Breast epithelium (tissue), 4 donors: ENCODE measurements around the gene RFNG. TPM values are rescaled to one million over a fixed set of nuclear protein-coding genes. Genes with fewer than 3 reads are reported as not detected.

Experiments
- DNase-seq, 2 donors: peaks; one replicate each; pipeline ENCODE4 v3.0.0-alpha.2; 2019; ENCODE audit warnings: low spot score in 2 of 2
- H3K27ac ChIP-seq, 2 donors: fragments of 200-600 bp; sonication (generic) in 1 of 2; one replicate each; pipeline ENCODE4 v1.5.1; 2016 to 2019; ENCODE audit warnings: mild to moderate bottlenecking in 1 of 2
- H3K27me3 ChIP-seq, 2 donors: fragments of 200-600 bp; sonication (generic) in 1 of 2; one replicate each; pipeline versions ENCODE4 v1.5.1 to v1.6.0; 2017 to 2019; ENCODE audit warnings: control low read depth in 1 of 2, mild to moderate bottlenecking in 1 of 2
- H3K36me3 ChIP-seq: fragments of 200-600 bp; one replicate; pipeline ENCODE4 v1.5.1; 2019
- H3K4me1 ChIP-seq, 2 donors: fragments of 200-600 bp; sonication (generic); one replicate each; pipeline ENCODE4 v1.5.1; 2016 to 2019; ENCODE audit warnings: control low read depth in 1 of 2
- H3K4me3 ChIP-seq, 3 donors: fragments of 200-600 bp; sonication (generic); 1 replicate in 2 of 3; 2 replicates in 1 of 3; pipeline ENCODE4 v1.5.1; 2016 to 2019; ENCODE audit warnings: mild to moderate bottlenecking in 3 of 3, moderate library complexity in 2 of 3
- H3K9me3 ChIP-seq, 2 donors: fragments of 200-600 bp; sonication (generic) in 1 of 2; one replicate each; pipeline ENCODE4 v1.5.1; 2016 to 2019; ENCODE audit warnings: control low read depth in 1 of 2
- POLR2A ChIP-seq: fragments of 450-650 bp; IDR thresholded peaks from one replicate; pipeline ENCODE4 v1.6.1; 2016; ENCODE audit warnings: antibody characterized with exemption, mild to moderate bottlenecking, moderate library complexity
- POLR2AphosphoS5 ChIP-seq, 3 donors: sonication (generic); formaldehyde crosslinking; IDR thresholded peaks; one replicate each; pipeline ENCODE4 v1.6.1; 2017; ENCODE audit warnings: antibody characterized with exemption in 3 of 3
- intact Hi-C: fragments of 100-400 bp; cut with DNase I; formaldehyde crosslinking; loops from one replicate; pipeline ENCODE4 v1.15.1; 2023; ENCODE audit warnings: low total_unique reads
- total RNA-seq, 3 donors: library from RNA; depleted of rRNA; stranded (reverse); fragments of >200 nt; gene quantifications; one replicate each; pipeline ENCODE4 v1.1.0, GENCODE V29; 2016
- TF ChIP-seq, protein P1 (sequence below), 3 donors: fragments of 450-650 bp; IDR thresholded peaks; one replicate each; pipeline ENCODE4 v1.5.1; 2016 to 2017; ENCODE audit warnings: antibody characterized with exemption in 3 of 3, mild to moderate bottlenecking in 3 of 3, moderate library complexity in 3 of 3

Gene RFNG
- total RNA-seq, 3 donors from 2014 or later: 30.5 to 49.4 (median 31.8) TPM

GRCh38 chr17:82085031-82085861 lies 33.6 kb upstream of the RFNG start:
- no peak overlapping the region for H3K27ac ChIP-seq
- no peak for DNase-seq
- H3K4me3 ChIP-seq: no peak overlapping the region
- H3K9me3 ChIP-seq: no peaks in the 10 kb centered on the region
- H3K4me1 ChIP-seq: no peaks in the 10 kb centered on the region
- intact Hi-C loops: loop anchor here (10.0 kb wide), 1 partner anchor 50 kb away; the partner anchor contains the start of genes DCXR and RAC3
- TF ChIP-seq, protein P1, sequence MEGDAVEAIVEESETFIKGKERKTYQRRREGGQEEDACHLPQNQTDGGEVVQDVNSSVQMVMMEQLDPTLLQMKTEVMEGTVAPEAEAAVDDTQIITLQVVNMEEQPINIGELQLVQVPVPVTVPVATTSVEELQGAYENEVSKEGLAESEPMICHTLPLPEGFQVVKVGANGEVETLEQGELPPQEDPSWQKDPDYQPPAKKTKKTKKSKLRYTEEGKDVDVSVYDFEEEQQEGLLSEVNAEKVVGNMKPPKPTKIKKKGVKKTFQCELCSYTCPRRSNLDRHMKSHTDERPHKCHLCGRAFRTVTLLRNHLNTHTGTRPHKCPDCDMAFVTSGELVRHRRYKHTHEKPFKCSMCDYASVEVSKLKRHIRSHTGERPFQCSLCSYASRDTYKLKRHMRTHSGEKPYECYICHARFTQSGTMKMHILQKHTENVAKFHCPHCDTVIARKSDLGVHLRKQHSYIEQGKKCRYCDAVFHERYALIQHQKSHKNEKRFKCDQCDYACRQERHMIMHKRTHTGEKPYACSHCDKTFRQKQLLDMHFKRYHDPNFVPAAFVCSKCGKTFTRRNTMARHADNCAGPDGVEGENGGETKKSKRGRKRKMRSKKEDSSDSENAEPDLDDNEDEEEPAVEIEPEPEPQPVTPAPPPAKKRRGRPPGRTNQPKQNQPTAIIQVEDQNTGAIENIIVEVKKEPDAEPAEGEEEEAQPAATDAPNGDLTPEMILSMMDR (IDR thresholded peaks at IDR 0.05): no peak
- no peak for TF ChIP-seq POLR2AphosphoS5 (IDR thresholded peaks at IDR 0.05)
- TF ChIP-seq POLR2A: no peak
- peaks cover 69% of the 10 kb centered on the region for H3K36me3 ChIP-seq
- no peaks in the 10 kb centered on the region for H3K27me3 ChIP-seq

- no peaks in the 10 kb centered on the region for H3K27me3 ChIP-seq
- H3K4me3 ChIP-seq: no peak overlapping the region
- intact Hi-C loops: loop anchor here (10.0 kb wide), 1 partner anchor 50 kb away; the partner anchor contains the start of genes DCXR and RAC3
- DNase-seq: no peak
- no peaks in the 10 kb centered on the region for H3K4me1 ChIP-seq
- TF ChIP-seq, protein P1 (IDR thresholded peaks at IDR 0.05): no peak
- TF ChIP-seq POLR2A (no peak), POLR2AphosphoS5 (IDR thresholded peaks at IDR 0.05) (no peak)
- no peak overlapping the region for H3K27ac ChIP-seq
- peaks cover 71% of the 10 kb centered on the region for H3K36me3 ChIP-seq
- no peaks in the 10 kb centered on the region for H3K9me3 ChIP-seq
Observed at GRCh38 chr17:82084373-82085030, 32.9 kb upstream of the RFNG start.

- TF ChIP-seq, protein P1 (IDR thresholded peaks at IDR 0.05): no peak
- TF ChIP-seq POLR2AphosphoS5 (IDR thresholded peaks at IDR 0.05) (no peak), POLR2A (no peak)
- no peak for DNase-seq
- intact Hi-C loops: loop anchor here (10.0 kb wide), 1 partner anchor 49 kb away; the partner anchor contains the start of genes DCXR and RAC3
- Histone ChIP-seq H3K27me3 (no peaks in the 10 kb centered on the region), H3K36me3 (peaks cover 64% of the 10 kb centered on the region), H3K4me1 (no peaks in the 10 kb centered on the region), H3K27ac (no peak overlapping the region), H3K4me3 (no peak overlapping the region), H3K9me3 (no peaks in the 10 kb centered on the region)
Observed at GRCh38 chr17:82083533-82084359, 32.1 kb upstream of the RFNG start.

GRCh38 chr17:82083009-82083408 lies 31.4 kb upstream of the RFNG start:
- intact Hi-C loops: loop anchor here (10.0 kb wide), 1 partner anchor 48 kb away; the partner anchor contains the start of genes DCXR and RAC3
- no peak overlapping the region for H3K27ac ChIP-seq
- H3K36me3 ChIP-seq: peaks cover 57% of the 10 kb centered on the region
- TF ChIP-seq, protein P1 (IDR thresholded peaks at IDR 0.05): no peak
- TF ChIP-seq POLR2AphosphoS5 (IDR thresholded peaks at IDR 0.05) (no peak), POLR2A (no peak)
- no peaks in the 10 kb centered on the region for H3K27me3 ChIP-seq
- DNase-seq: no peak
- H3K4me1 ChIP-seq: no peaks in the 10 kb centered on the region
- H3K9me3 ChIP-seq: no peaks in the 10 kb centered on the region
- H3K4me3 ChIP-seq: no peak overlapping the region
